Nephron progenitor cell (in vitro differentiated cells): ENCODE results near the gene AXL.

Experiments
- DNase-seq: peaks from one replicate; pipeline ENCODE4 v3.0.0; 2021
- H3K27ac Mint-ChIP-seq: 2 replicates; pipeline ENCODE4 v1.8.0; 2021; ENCODE audit warnings: mild to moderate bottlenecking, moderate library complexity, mixed read lengths
- H3K27me3 Mint-ChIP-seq: 2 replicates; pipeline ENCODE4 v1.8.0; 2021; ENCODE audit warnings: mild to moderate bottlenecking, low read depth, mixed read lengths; ENCODE audit not compliant: poor library complexity
- H3K36me3 Mint-ChIP-seq: 2 replicates; pipeline ENCODE4 v1.8.0; 2021; ENCODE audit warnings: low read depth, mixed read lengths
- H3K4me1 Mint-ChIP-seq: 2 replicates; pipeline ENCODE4 v1.8.0; 2021; ENCODE audit warnings: mixed read lengths
- H3K4me3 Mint-ChIP-seq: 2 replicates; pipeline ENCODE4 v1.8.0; 2021; ENCODE audit warnings: mild to moderate bottlenecking, moderate library complexity, mixed read lengths
- H3K9me3 Mint-ChIP-seq: 2 replicates; pipeline ENCODE4 v1.8.0; 2021; ENCODE audit warnings: mild to moderate bottlenecking, moderate library complexity, mixed read lengths
- TF ChIP-seq, protein P1 (sequence below): fragments of 200-600 bp; sonication (generic); IDR thresholded peaks from 2 replicates; pipeline ENCODE4 v1.5.0; 2021; ENCODE audit warnings: antibody characterized with exemption

Gene AXL

DNA sequence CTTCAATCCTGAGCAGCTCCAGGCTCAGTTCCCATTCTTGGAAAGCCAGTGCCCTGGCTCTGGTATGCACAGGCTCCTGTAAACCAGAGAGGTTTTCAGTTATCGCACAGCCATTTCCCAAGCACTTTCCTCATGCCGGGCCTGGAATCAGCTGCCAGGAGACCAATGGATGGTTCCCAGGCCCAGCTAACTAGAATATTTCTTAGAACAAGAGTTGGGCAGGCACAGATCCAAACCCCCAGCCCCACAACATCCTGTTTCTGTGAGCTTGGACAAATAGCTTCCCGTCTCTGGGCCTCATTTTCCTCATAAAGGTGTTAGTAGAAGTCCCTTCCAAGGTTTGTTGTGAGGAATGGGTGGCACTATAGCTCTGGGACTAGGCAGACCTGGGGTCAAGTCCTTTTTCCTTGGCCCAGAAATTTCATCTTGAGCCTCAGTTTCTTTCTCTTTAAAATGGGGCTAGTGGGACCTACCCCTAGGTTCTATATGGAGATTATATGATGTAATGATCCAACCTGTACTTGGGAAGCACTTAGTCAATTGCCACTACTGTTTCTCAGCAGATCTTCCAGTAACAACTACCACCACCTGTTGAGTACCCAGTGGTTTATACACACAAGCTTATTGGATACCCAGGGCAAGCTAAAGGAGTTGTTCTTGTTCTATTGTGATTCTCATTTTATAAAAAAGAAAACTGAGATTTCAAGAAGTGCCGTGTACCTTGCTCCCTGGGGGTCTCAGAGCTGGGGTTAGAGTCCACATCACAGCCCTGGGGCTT, 85.9 kb downstream of the AXL start:
- TF ChIP-seq, protein P1, sequence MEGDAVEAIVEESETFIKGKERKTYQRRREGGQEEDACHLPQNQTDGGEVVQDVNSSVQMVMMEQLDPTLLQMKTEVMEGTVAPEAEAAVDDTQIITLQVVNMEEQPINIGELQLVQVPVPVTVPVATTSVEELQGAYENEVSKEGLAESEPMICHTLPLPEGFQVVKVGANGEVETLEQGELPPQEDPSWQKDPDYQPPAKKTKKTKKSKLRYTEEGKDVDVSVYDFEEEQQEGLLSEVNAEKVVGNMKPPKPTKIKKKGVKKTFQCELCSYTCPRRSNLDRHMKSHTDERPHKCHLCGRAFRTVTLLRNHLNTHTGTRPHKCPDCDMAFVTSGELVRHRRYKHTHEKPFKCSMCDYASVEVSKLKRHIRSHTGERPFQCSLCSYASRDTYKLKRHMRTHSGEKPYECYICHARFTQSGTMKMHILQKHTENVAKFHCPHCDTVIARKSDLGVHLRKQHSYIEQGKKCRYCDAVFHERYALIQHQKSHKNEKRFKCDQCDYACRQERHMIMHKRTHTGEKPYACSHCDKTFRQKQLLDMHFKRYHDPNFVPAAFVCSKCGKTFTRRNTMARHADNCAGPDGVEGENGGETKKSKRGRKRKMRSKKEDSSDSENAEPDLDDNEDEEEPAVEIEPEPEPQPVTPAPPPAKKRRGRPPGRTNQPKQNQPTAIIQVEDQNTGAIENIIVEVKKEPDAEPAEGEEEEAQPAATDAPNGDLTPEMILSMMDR, result no peak
- Mint-ChIP-seq H3K4me3 (no peak overlapping the region), H3K36me3 (peaks cover 67% of the 10 kb centered on the region), H3K27ac (no peak overlapping the region), H3K4me1 (peaks cover 14% of the 10 kb centered on the region), H3K27me3 (peaks cover 6% of the 10 kb centered on the region), H3K9me3 (no peaks in the 10 kb centered on the region)
- DNase-seq, result no peak

DNA sequence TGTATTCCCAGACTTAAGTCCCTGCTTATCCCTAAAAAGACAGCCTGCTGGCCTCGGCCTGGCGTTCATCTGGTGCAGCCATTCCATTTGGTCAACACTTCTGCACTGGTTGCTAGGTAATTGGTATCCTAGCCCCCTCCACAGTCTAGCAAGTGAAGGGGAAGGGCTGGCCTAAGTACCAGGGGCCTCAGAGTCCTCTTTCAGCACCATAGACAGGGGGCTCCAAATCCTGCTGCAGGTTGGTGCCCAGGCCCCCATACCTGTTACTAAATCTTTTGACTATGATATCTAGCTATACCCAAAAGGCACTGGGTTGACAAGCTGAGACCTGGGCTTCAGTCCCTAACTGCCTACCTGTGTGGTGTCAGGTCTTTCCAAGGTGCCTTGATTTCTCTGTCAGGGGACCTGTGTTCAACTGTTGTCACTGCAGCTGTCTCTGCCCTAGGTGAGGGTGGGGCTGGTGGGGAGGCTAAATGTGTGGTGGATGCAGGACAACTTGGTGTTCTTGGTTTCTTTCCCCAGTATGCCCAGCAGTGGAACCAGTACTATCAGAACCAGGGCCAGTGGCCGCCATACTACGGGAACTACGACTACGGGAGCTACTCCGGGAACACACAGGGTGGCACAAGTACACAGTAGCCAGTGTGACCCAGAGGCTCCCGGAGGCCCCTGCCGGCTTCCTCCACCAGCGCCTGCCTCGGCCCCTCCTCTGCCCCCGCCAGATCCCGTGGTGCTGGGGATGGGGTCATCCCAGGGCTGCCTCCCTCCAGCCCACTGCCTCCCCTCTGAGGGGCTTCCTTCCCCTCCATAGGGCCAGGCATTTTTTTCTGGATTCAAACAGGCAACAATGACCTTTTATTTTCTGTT, 87.1 kb downstream of the AXL start:
- peaks cover 54% of the 10 kb centered on the region for H3K36me3 Mint-ChIP-seq
- DNase-seq, result no peak
- no peak overlapping the region for H3K4me3 Mint-ChIP-seq
- H3K27me3 Mint-ChIP-seq, result peaks cover 6% of the 10 kb centered on the region
- H3K4me1 Mint-ChIP-seq, result peaks cover 20% of the 10 kb centered on the region
- no peak overlapping the region for H3K27ac Mint-ChIP-seq
- TF ChIP-seq, protein P1, result no peak
- H3K9me3 Mint-ChIP-seq, result no peaks in the 10 kb centered on the region

DNA sequence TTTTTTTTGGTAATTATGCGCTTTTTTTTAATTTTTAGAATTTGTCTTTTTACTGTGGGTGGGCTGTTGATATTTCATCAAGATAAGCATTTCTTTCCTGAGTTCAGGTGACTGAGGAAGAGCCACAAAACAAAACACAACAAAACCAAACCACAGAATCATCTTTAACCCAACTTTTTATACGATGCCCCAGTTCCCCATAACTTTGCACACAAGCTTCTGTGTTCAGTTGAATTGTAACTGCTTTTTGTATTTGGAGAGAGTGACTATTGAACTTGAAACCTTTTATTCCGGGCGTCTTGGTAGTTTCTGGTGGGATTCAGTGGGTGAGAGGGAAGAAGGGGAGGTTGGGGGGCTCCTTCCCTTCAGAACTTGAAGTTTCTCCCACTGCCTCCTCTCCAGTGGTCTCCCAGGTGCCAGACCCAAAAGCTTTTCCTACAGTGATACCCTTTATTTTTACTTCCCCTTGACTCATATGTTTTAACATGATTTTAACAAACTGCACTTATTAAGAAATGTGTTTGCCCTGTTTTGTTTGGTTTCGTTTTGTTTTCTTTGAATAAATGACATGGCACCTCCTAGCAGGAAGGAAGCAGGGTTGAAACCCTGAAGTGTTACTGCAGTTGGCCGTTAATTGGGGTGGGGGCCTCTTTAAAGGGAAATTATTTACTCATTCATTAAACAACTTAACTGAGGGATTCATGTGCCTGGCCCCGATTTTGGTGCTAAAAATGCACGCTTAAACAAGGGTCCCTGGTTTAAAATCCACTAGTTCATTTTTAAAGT, 88.3 kb downstream of the AXL start:
- Mint-ChIP-seq H3K27me3 (peaks cover 6% of the 10 kb centered on the region), H3K27ac (peak overlapping the region; percentile 93), H3K36me3 (peaks cover 46% of the 10 kb centered on the region), H3K4me3 (no peak overlapping the region), H3K9me3 (no peaks in the 10 kb centered on the region), H3K4me1 (peaks cover 31% of the 10 kb centered on the region)
- TF ChIP-seq, protein P1, result no peak
- DNase-seq, result no peak

DNA sequence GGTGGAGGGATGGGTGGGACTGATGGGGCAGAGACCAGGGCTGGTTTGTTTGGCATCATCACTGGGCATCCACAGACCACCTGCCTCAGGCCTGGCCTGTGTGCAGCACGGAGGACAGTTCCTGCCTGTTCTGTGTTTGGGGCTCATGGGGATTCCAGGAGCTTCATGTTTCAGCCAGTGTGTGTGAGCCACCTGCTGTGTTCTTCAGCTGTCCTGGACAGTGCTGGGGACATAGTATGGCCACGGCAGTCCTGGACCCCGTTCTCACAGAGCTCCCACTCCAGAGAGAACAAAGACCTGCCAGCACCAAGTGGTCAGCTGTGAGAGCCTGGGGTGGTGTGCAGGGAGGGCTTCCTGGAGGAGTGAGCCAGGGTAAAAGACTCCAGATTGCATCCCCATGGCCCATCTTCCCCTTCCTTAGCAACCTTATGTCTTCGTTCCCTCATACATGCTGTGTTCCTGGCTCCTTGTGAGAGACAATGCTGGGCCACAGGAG, 89.0 kb downstream of the AXL start:
- peak overlapping the region; percentile 93 for H3K27ac Mint-ChIP-seq
- H3K36me3 Mint-ChIP-seq, result peaks cover 46% of the 10 kb centered on the region
- H3K4me1 Mint-ChIP-seq, result peaks cover 39% of the 10 kb centered on the region
- DNase-seq, result no peak
- TF ChIP-seq, protein P1, result no peak
- H3K4me3 Mint-ChIP-seq, result no peak overlapping the region
- no peaks in the 10 kb centered on the region for H3K9me3 Mint-ChIP-seq
- H3K27me3 Mint-ChIP-seq, result peaks cover 6% of the 10 kb centered on the region

DNA sequence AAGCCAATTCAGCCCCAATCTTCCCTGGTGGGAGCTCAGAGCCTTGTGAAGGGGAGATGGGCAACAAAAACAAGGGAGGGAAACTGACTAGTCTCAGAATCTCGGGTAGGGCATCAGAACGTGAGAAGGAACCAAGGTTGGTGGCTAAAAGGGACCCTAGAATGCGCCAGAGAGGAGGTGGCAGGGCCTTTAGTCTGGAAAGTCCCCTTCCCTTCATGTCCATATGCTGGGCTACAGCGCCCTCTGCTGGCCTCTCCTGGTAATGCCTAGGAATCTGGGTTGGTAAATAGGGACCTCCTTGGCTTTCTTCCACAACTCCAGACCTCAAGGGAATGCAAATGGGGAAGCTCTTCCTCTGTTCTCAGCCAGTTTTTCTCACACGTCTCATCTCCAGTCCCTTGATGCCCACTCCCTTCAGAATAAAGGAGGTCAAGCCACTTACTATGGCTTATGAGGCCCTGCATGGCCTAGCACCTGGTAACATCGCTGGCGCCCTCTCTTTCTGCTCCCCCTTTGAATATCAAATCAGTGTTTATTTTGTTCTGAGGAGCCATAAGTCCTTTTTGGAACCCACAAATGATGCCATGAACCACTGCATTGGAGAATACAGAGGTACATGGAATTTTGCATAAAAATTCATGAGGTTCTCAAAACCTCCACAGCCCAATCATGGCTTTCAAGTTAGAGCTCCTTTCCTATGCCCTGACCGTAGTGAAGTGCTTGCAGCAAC, 89.6 kb downstream of the AXL start:
- DNase-seq, result peak; percentile 97
- H3K4me3 Mint-ChIP-seq, result peak overlapping the region; percentile 94
- H3K9me3 Mint-ChIP-seq, result no peaks in the 10 kb centered on the region
- H3K27ac Mint-ChIP-seq, result peak overlapping the region; percentile 93
- H3K4me1 Mint-ChIP-seq, result peaks cover 45% of the 10 kb centered on the region
- H3K36me3 Mint-ChIP-seq, result peaks cover 46% of the 10 kb centered on the region
- TF ChIP-seq, protein P1, result peak; percentile 97
- H3K27me3 Mint-ChIP-seq, result peaks cover 6% of the 10 kb centered on the region
